Measurements from ENCODE around the gene EAF2.

GRCh38 chr3:121819236-121819635 is 15.8 kb upstream of the EAF2 start:
- TF ChIP-seq CTCF (IDR thresholded peaks at IDR 0.05; ENCODE audit: low read depth, low read length, poor library complexity, severe bottlenecking), result no peak
- TF ChIP-seq EZH2phosphoT487 (IDR thresholded peaks at IDR 0.05; ENCODE audit: borderline replicate concordance, low read length), result no peak

All from DOHH2 (cell line).